ENCODE data around the gene SERPINB7.
A peak's percentile ranks its signal among the peaks of the same experiment; 100 is the strongest.

The SERPINB7 gene

GRCh38 chr18:63788447-63789096 lies 13.4 kb downstream of the SERPINB7 start:
- DNase-seq: peak; percentile 21 to 24

- no peak for DNase-seq
Measured at GRCh38 chr18:63789327-63789726, 14.1 kb downstream of the SERPINB7 start.

- DNase-seq: no peak
Measured at GRCh38 chr18:63795606-63796005, 20.4 kb downstream of the SERPINB7 start.

- no peak for DNase-seq
Measured at GRCh38 chr18:63799189-63799588, 24.0 kb downstream of the SERPINB7 start.

- DNase-seq: no peak
Measured at GRCh38 chr18:63801343-63801742, 26.1 kb downstream of the SERPINB7 start.

GRCh38 chr18:63808125-63808524 lies 32.9 kb downstream of the SERPINB7 start:
- DNase-seq: no peak

- DNase-seq: no peak
Measured at GRCh38 chr18:63817441-63818051, 42.3 kb downstream of the SERPINB7 start.

- no peak for DNase-seq
Measured at GRCh38 chr18:63818212-63818611, 43.0 kb downstream of the SERPINB7 start.

GRCh38 chr18:63819786-63820185 lies 44.6 kb downstream of the SERPINB7 start:
- DNase-seq: no peak

- no peak for DNase-seq
Measured at GRCh38 chr18:63820694-63821093, 45.5 kb downstream of the SERPINB7 start.

- peak; percentile 28 to 48 for DNase-seq
Measured at GRCh38 chr18:63823516-63824219, 48.5 kb downstream of the SERPINB7 start.

- DNase-seq: no peak
Measured at GRCh38 chr18:63824220-63824525, 49.0 kb downstream of the SERPINB7 start.

GRCh38 chr18:63828120-63828519 lies 52.9 kb downstream of the SERPINB7 start:
- DNase-seq: no peak

- DNase-seq: no peak
Measured at GRCh38 chr18:63828656-63829055, 53.4 kb downstream of the SERPINB7 start.

GRCh38 chr18:63829886-63830285 lies 54.7 kb downstream of the SERPINB7 start:
- no peak for DNase-seq

- no peak for DNase-seq
Measured at GRCh38 chr18:63831080-63831788, 56.0 kb downstream of the SERPINB7 start.

GRCh38 chr18:63832470-63832869 lies 57.3 kb downstream of the SERPINB7 start:
- no peak for DNase-seq

GRCh38 chr18:63834471-63835113 lies 59.4 kb downstream of the SERPINB7 start:
- DNase-seq: no peak

- no peak for DNase-seq
Measured at GRCh38 chr18:63836456-63836855, 61.2 kb downstream of the SERPINB7 start.

- DNase-seq: no peak
Measured at GRCh38 chr18:63837590-63837989, 62.4 kb downstream of the SERPINB7 start.

- DNase-seq: no peak
Measured at GRCh38 chr18:63843008-63843407, 67.8 kb downstream of the SERPINB7 start.

GRCh38 chr18:63844254-63844653 lies 69.0 kb downstream of the SERPINB7 start:
- DNase-seq: no peak

GRCh38 chr18:63848159-63848558 lies 72.9 kb downstream of the SERPINB7 start:
- DNase-seq: no peak

Measured in stimulated activated CD4-positive, alpha-beta T cell treated with anti-CD3 and anti-CD28 coated beads, Interleukin-2, amount 100 ng/mL, for 48 hours (primary cell).